Brain microvascular endothelial cell (primary cell): ENCODE results near the gene TANC1.

ENCODE experiments used
- DNase-seq: peaks from one replicate; pipeline ENCODE4 v3.0.0-alpha.2; 2020
- H3K27ac ChIP-seq: fragments of 250-450 bp; sonication (Bioruptor Pico); 2 replicates; pipeline ENCODE4 v1.5.1; 2020; ENCODE audit warnings: mild to moderate bottlenecking, moderate library complexity
- H3K27me3 ChIP-seq: fragments of 250-450 bp; sonication (Bioruptor Pico); replicated peaks from 2 replicates; pipeline ENCODE4 v1.5.1; 2020; ENCODE audit warnings: mild to moderate bottlenecking
- H3K36me3 ChIP-seq: fragments of 250-450 bp; sonication (Bioruptor Pico); replicated peaks from 2 replicates; pipeline ENCODE4 v1.5.1; 2020; ENCODE audit warnings: mild to moderate bottlenecking
- H3K4me3 ChIP-seq: 2 replicates; pipeline ENCODE4 v1.5.1; 2011; ENCODE audit warnings: low read depth, mild to moderate bottlenecking, control low read depth, low read length, moderate library complexity
- CTCF ChIP-seq: IDR thresholded peaks from 2 replicates; pipeline ENCODE4 v1.5.1; 2011; ENCODE audit warnings: low read depth, mild to moderate bottlenecking, moderate library complexity, low read length, control low read depth, inconsistent platforms; ENCODE audit errors: missing control alignments
- in situ Hi-C: cut with HindIII; loops from 2 replicates; pipeline ENCODE4 v1.10.0; 2017; ENCODE audit warnings: low sequenced_read_pairs, low pct_ligation_motif_present

The TANC1 gene

DNA sequence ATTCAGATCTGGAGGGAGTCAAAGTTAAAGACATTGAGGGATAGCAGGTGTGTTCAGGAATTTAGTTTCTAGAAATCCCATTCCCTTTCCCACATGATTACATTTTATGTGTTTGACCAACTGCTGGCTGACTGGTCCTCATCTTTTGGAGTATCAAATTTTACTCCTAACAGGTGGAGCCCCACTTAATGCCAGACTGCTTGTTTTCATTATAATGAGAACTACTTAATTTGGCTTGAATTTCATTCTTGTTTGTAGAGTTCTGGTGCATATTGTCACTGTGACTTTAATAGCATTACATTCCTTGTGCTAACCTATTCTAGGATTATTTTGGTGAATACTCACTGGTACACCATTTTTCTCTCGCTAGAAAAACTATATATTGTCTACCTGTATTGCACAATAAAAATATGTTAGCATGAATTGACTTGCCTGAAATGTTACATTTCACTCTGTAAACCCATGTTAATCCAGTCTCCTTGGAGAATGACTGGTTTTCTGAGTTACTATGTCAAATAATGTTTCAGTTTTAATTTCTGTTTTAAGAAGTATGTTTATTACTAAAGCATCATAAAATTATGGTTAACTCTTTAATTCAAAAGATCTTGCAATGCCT, 98.2 kb downstream of the TANC1 start:
- H3K27me3 ChIP-seq, result no peaks in the 10 kb centered on the region
- peaks cover 2% of the 10 kb centered on the region for H3K36me3 ChIP-seq
- H3K27ac ChIP-seq, result no peak overlapping the region
- H3K4me3 ChIP-seq, result no peak overlapping the region
- no peak for TF ChIP-seq CTCF
- in situ Hi-C loops, result loop anchor here (25.0 kb wide), 1 partner anchor 104 kb away; the partner anchor contains the start of gene TANC1
- no peak for DNase-seq

GRCh38 chr2:159067971-159068370, 99.5 kb downstream of the TANC1 start:
- no peaks in the 10 kb centered on the region for H3K27me3 ChIP-seq
- no peak overlapping the region for H3K4me3 ChIP-seq
- DNase-seq, result no peak
- H3K36me3 ChIP-seq, result peaks cover 2% of the 10 kb centered on the region
- no peak for TF ChIP-seq CTCF
- H3K27ac ChIP-seq, result no peak overlapping the region
- in situ Hi-C loops, result loop anchor here (25.0 kb wide), 1 partner anchor 106 kb away; the partner anchor contains the start of gene TANC1

- Histone ChIP-seq H3K4me3 (no peak overlapping the region), H3K36me3 (peaks cover 2% of the 10 kb centered on the region), H3K27me3 (no peaks in the 10 kb centered on the region), H3K27ac (peak overlapping the region; percentile 86)
- no peak for DNase-seq
- TF ChIP-seq CTCF, result no peak
- in situ Hi-C loops, result loop anchor here (25.0 kb wide), 1 partner anchor 107 kb away; the partner anchor contains the start of gene TANC1
Measured at GRCh38 chr2:159069229-159069628, 100.8 kb downstream of the TANC1 start.

- H3K36me3 ChIP-seq, result peaks cover 2% of the 10 kb centered on the region
- no peak for DNase-seq
- H3K27me3 ChIP-seq, result no peaks in the 10 kb centered on the region
- TF ChIP-seq CTCF, result no peak
- in situ Hi-C loops, result loop anchor here (25.0 kb wide), 1 partner anchor 108 kb away; the partner anchor contains the start of gene TANC1
- peak overlapping the region; percentile 86 for H3K27ac ChIP-seq
- H3K4me3 ChIP-seq, result no peak overlapping the region
Measured at GRCh38 chr2:159070235-159070634, 101.8 kb downstream of the TANC1 start.

- Histone ChIP-seq H3K36me3 (no peaks in the 10 kb centered on the region), H3K27me3 (no peaks in the 10 kb centered on the region), H3K27ac (peak overlapping the region; percentile 93), H3K4me3 (no peak overlapping the region)
- no peak for TF ChIP-seq CTCF
- in situ Hi-C loops, result loop anchor here (25.0 kb wide), 1 partner anchor 109 kb away; the partner anchor contains the start of gene TANC1
- peak; percentile 32 for DNase-seq
Measured at GRCh38 chr2:159071190-159071915, 102.9 kb downstream of the TANC1 start.
